Naive thymus-derived CD4-positive, alpha-beta T cell (primary cell): Measurements from ENCODE around the gene CDK5. TPM values are rescaled to one million over a fixed set of nuclear protein-coding genes. Genes with fewer than 3 reads are reported as not detected.
A peak's percentile ranks its signal among the peaks of the same experiment; 100 is the strongest.

Experiments
- ATAC-seq: fragments of 150-1000 bp; cut with Tn5 transposase; 2 replicates; pipeline ENCODE4 v1.10.0; 2021; ENCODE audit warnings: mild to moderate bottlenecking, moderate library complexity
- CTCF ChIA-PET: fragments of 350-600 bp; sonication (Branson Sonifier 250); formaldehyde crosslinking; loops from one replicate; lab custom pipeline; 2021; ENCODE audit warnings: antibody characterized with exemption; lab: Charles Lee
- POLR2A ChIA-PET: fragments of 350-600 bp; sonication (Branson Sonifier 250); formaldehyde crosslinking; loops from one replicate; lab custom pipeline; 2021; ENCODE audit warnings: antibody characterized with exemption, inconsistent platforms; lab: Charles Lee
- DNase-seq, 9 donors: peaks; one replicate each; pipeline versions ENCODE4 v3.0.0 to v3.0.0-alpha.2; 2020 to 2022; ENCODE audit warnings: mixed read lengths in 1 of 9
- H3K27ac ChIP-seq: one replicate; pipeline ENCODE4 v1.7.0; 2013; ENCODE audit warnings: mild to moderate bottlenecking, low read depth, low read length, moderate library complexity
- H3K27me3 ChIP-seq, 2 donors: one replicate each; pipeline ENCODE4 v1.7.0; 2013; ENCODE audit warnings: low read length in 2 of 2, mild to moderate bottlenecking in 2 of 2, moderate library complexity in 2 of 2; ENCODE audit not compliant: control insufficient read depth in 2 of 2, insufficient read depth in 2 of 2
- H3K36me3 ChIP-seq, 3 experiments: 1 replicate in 2 of 3; 2 replicates in 1 of 3; pipeline ENCODE4 v1.7.0; 2013; ENCODE audit warnings: low read length in 3 of 3, mild to moderate bottlenecking in 3 of 3, moderate library complexity in 1 of 3; ENCODE audit not compliant: insufficient read depth in 3 of 3, control insufficient read depth in 2 of 3
- H3K4me1 ChIP-seq, 2 donors: one replicate each; pipeline ENCODE4 v1.7.0; 2013; ENCODE audit warnings: low read length in 2 of 2, mild to moderate bottlenecking in 2 of 2, moderate library complexity in 1 of 2; ENCODE audit not compliant: control insufficient read depth in 2 of 2, insufficient read depth in 2 of 2
- H3K4me3 ChIP-seq: 2 replicates; pipeline ENCODE4 v1.7.0; 2013; ENCODE audit warnings: mild to moderate bottlenecking, low read length
- H3K9me3 ChIP-seq, 3 experiments: 1 replicate in 2 of 3; 2 replicates in 1 of 3; pipeline ENCODE4 v1.7.0; 2013; ENCODE audit warnings: low read length in 3 of 3; ENCODE audit not compliant: control insufficient read depth in 2 of 3
- H3K27ac Mint-ChIP-seq, 9 donors: one replicate each; pipeline ENCODE4 v1.8.0; 2020 to 2022; ENCODE audit warnings: mixed read lengths in 9 of 9, mild to moderate bottlenecking in 8 of 9, moderate library complexity in 5 of 9, inconsistent platforms in 2 of 9
- H3K27me3 Mint-ChIP-seq, 5 donors: one replicate each; pipeline ENCODE4 v1.8.0; 2021 to 2022; ENCODE audit warnings: mixed read lengths in 5 of 5, mild to moderate bottlenecking in 1 of 5
- H3K36me3 Mint-ChIP-seq, 5 donors: one replicate each; pipeline ENCODE4 v1.8.0; 2020 to 2022; ENCODE audit warnings: mixed read lengths in 5 of 5, mild to moderate bottlenecking in 3 of 5, inconsistent platforms in 1 of 5
- H3K4me1 Mint-ChIP-seq, 7 donors: one replicate each; pipeline ENCODE4 v1.8.0; 2020 to 2022; ENCODE audit warnings: mixed read lengths in 7 of 7, mild to moderate bottlenecking in 3 of 7, inconsistent platforms in 1 of 7
- H3K4me3 Mint-ChIP-seq, 10 donors: one replicate each; pipeline ENCODE4 v1.8.0; 2020 to 2022; ENCODE audit warnings: mild to moderate bottlenecking in 10 of 10, mixed read lengths in 10 of 10, moderate library complexity in 6 of 10, inconsistent platforms in 2 of 10
- H3K9me3 Mint-ChIP-seq, 11 donors: one replicate each; pipeline ENCODE4 v1.8.0; 2020 to 2022; ENCODE audit warnings: mixed read lengths in 11 of 11, mild to moderate bottlenecking in 4 of 11, inconsistent platforms in 1 of 11, moderate library complexity in 1 of 11
- intact Hi-C, 2 donors: fragments of 100-400 bp; cut with micrococcal nuclease; formaldehyde crosslinking; loops; one replicate each; pipeline ENCODE4 v1.15.1; 2023
- polyA plus RNA-seq, 2 donors: library from polyadenylated mRNA; unstranded; fragments of 300-500 nt; fragmentation: Illumina TruSeq; gene quantifications; one replicate each; pipeline ENCODE4 v1.2.3, GENCODE V29; 2021
- total RNA-seq, 6 experiments: library from RNA in 5 of 6; stranded (reverse) in 5 of 6; gene quantifications; 1 replicate in 5 of 6; 2 replicates in 1 of 6; pipeline ENCODE4 v1.2.3 and lab custom pipeline; 2021 to 2026

CDK5 gene
- total and polyA plus RNA-seq, 7 experiments from 2014 or later = 4.2 to 20.2 (median 7.7) TPM

DNA sequence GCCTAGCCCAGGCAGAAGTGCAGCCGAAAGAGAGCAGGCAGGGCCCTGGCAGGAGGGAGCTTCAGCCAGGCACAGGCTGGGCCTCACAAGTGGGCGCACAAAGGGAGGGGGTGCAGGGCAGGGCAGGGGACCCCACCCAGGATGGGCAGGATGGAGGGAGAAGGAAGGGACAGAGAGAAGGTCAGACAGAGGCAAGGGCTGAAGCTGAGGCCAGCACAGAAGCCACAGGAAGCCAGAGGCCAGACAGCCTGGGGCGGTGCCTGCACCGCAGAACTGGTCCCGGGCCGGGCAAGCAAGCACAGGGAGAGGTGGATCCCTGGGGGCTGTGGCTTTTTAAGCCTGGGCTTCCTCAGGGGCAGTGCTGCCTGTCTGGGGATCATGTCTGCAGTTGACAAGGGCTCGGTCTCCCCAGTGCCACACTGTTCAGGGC is 50.2 kb downstream of the CDK5 start:
- Histone ChIP-seq H3K36me3 (peaks cover 0 to 6% (median 0%) of the 10 kb centered on the region in 3 experiments), H3K9me3 (no peaks in the 10 kb centered on the region), H3K27ac (peak overlapping the region; percentile 73), H3K4me1 (peaks cover 39 to 57% of the 10 kb centered on the region in 2 donors), H3K27me3 (no peaks in the 10 kb centered on the region), H3K4me3 (peak overlapping the region; percentile 62)
- peaks cover 35 to 69% (median 59%) of the 10 kb centered on the region in 7 donors for H3K4me1 Mint-ChIP-seq
- ChIA-PET POLR2A (interaction anchor here (0.7 to 2.7 kb wide), 9 partner anchors 10 to 80 kb away, joined by 3 to 21 read pairs (median 7); partner anchors contain the start of gene ABCB8), CTCF (interaction anchor here (0.6 to 5.1 kb wide), 8 partner anchors 9 to 109 kb away, joined by 3 to 29 read pairs (median 4); partner anchors contain the start of gene ABCB8)
- peaks cover 0 to 10% (median 5%) of the 10 kb centered on the region in 5 donors for H3K36me3 Mint-ChIP-seq
- ATAC-seq (no peak), DNase-seq (no peak)
- H3K9me3 Mint-ChIP-seq = peaks cover 0 to 2% (median 0%) of the 10 kb centered on the region in 11 donors
- intact Hi-C loops = no loop called here
- H3K27me3 Mint-ChIP-seq = no peaks in the 10 kb centered on the region
- H3K27ac Mint-ChIP-seq = peak overlapping the region; percentile 73 to 97 (median 91)
- peak overlapping the region; percentile 80 to 90 (median 85) for H3K4me3 Mint-ChIP-seq

DNA sequence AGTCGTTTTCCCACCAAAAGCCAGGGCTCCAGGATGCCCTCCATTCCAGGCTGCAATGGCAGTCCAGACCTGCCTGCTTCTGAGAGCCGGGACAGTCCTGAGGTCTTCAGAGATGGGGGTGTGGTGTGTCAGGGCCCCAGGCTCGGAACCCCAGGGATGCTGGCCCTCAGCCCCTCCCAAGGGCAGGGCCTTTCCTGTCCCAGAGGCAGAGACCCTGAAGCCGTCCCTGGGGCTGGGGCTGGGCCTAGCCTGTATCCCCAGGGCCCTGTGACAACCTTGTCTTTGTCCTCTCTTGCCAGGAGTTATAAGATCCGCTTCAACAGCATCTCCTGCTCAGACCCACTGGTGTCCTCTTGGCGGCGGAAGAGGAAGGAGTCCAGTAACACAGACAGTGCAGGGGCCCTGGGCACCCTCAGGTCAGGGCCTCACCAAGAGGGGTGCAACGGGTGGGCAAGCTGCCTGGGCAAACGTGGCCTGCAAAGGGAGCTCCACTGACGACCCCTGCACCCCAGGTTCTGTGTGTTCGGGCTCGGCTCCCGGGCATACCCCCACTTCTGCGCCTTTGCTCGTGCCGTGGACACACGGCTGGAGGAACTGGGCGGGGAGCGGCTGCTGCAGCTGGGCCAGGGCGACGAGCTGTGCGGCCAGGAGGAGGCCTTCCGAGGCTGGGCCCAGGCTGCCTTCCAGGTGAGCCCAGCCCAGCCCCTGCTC is 51.0 kb downstream of the CDK5 start:
- ATAC-seq = no peak
- peaks cover 0 to 4% (median 0%) of the 10 kb centered on the region in 11 donors for H3K9me3 Mint-ChIP-seq

GRCh38 chr7:151005566-151005965 is 52.1 kb downstream of the CDK5 start:
- CTCF ChIA-PET = no interaction called here
- intact Hi-C loops = no loop called here
- DNase-seq (no peak), ATAC-seq (no peak)
- H3K27ac Mint-ChIP-seq = peak overlapping the region in 6 of 9 donors; percentile 5 to 59 (median 32)
- H3K9me3 Mint-ChIP-seq = peaks cover 0 to 4% (median 0%) of the 10 kb centered on the region in 11 donors
- H3K4me1 Mint-ChIP-seq = peaks cover 19 to 56% (median 44%) of the 10 kb centered on the region in 7 donors
- no peak overlapping the region for H3K27ac ChIP-seq
- H3K4me3 Mint-ChIP-seq = peak overlapping the region in 3 of 10 donors; percentile 17 to 65 (median 29)
- peaks cover 0 to 21% (median 7%) of the 10 kb centered on the region in 5 donors for H3K36me3 Mint-ChIP-seq
- peaks cover 0 to 20% (median 0%) of the 10 kb centered on the region in 3 experiments for H3K36me3 ChIP-seq
- POLR2A ChIA-PET = interaction anchor here (0.8 to 1.7 kb wide), 4 partner anchors 8 to 26 kb away, joined by 4 to 6 read pairs (median 4); no protein-coding TSS in a partner anchor
- H3K27me3 ChIP-seq = no peaks in the 10 kb centered on the region
- H3K4me3 ChIP-seq = no peak overlapping the region
- H3K4me1 ChIP-seq = peaks cover 28 to 41% of the 10 kb centered on the region in 2 donors
- no peaks in the 10 kb centered on the region for H3K27me3 Mint-ChIP-seq
- H3K9me3 ChIP-seq = no peaks in the 10 kb centered on the region

More for the DNA sequence above, 51.0 kb downstream of the CDK5 start:
- Histone ChIP-seq H3K4me1 (peaks cover 34 to 49% of the 10 kb centered on the region in 2 donors), H3K9me3 (no peaks in the 10 kb centered on the region), H3K27me3 (no peaks in the 10 kb centered on the region), H3K36me3 (peaks cover 0 to 13% (median 0%) of the 10 kb centered on the region in 3 experiments), H3K4me3 (no peak overlapping the region), H3K27ac (no peak overlapping the region)
- ChIA-PET CTCF (interaction anchor here (1.1 to 3.8 kb wide), 4 partner anchors 8 to 108 kb away, joined by 3 to 29 read pairs (median 4); no protein-coding TSS in a partner anchor), POLR2A (interaction anchor here (1.0 to 2.7 kb wide), 6 partner anchors 9 to 545 kb away, joined by 3 to 21 read pairs (median 6); no protein-coding TSS in a partner anchor)
- intact Hi-C loops = no loop called here
- peak overlapping the region in 4 of 10 donors; percentile 18 to 86 (median 54) for H3K4me3 Mint-ChIP-seq
- no peaks in the 10 kb centered on the region for H3K27me3 Mint-ChIP-seq
- H3K4me1 Mint-ChIP-seq = peaks cover 28 to 61% (median 51%) of the 10 kb centered on the region in 7 donors
- peak overlapping the region in 7 of 9 donors; percentile 8 to 73 (median 25) for H3K27ac Mint-ChIP-seq
- DNase-seq = no peak
- peaks cover 0 to 17% (median 4%) of the 10 kb centered on the region in 5 donors for H3K36me3 Mint-ChIP-seq

Other genes starting within 250 kb of the CDK5 start
- under 1 TPM in 1 of 5 experiments, not detected in 4; 0.56 TPM for gene AOC1, start 205.4 kb downstream of the CDK5 start, total RNA-seq
- not detected for gene AOC1, start 205.4 kb downstream of the CDK5 start, polyA plus RNA-seq
- 1 to 10 TPM in 4 of 5 experiments, under 1 TPM in 1; 0.56 to 4.9 (median 3.2) TPM for gene KCNH2, start 79.6 kb downstream of the CDK5 start, total RNA-seq
- gene KCNH2, start 79.6 kb downstream of the CDK5 start, polyA plus RNA-seq = 1 to 10 TPM; 3.0 to 5.2 TPM
- 10 to 100 TPM in 1 of 5 experiments, 1 to 10 TPM in 4; 2.8 to 19.1 (median 7.9) TPM for gene NOS3, start 66.9 kb downstream of the CDK5 start, total RNA-seq
- gene NOS3, start 66.9 kb downstream of the CDK5 start, polyA plus RNA-seq = 10 to 100 TPM in 1 of 2 donors, 1 to 10 TPM in 1; 4.6 to 12.7 TPM
- gene ATG9B, start 33.4 kb downstream of the CDK5 start, total RNA-seq = 10 to 100 TPM; 11.3 to 46.6 (median 20.9) TPM
- 10 to 100 TPM; 27.0 to 49.4 TPM for gene ATG9B, start 33.4 kb downstream of the CDK5 start, polyA plus RNA-seq
- 10 to 100 TPM; 59.7 to 88.0 (median 76.6) TPM for gene ABCB8, start 29.4 kb downstream of the CDK5 start, total RNA-seq
- gene ABCB8, start 29.4 kb downstream of the CDK5 start, polyA plus RNA-seq = 10 to 100 TPM; 13.8 to 18.6 TPM
- gene ASIC3, start 9.4 kb downstream of the CDK5 start, total RNA-seq = 10 to 100 TPM in 4 of 5 experiments, 1 to 10 TPM in 1; 6.7 to 17.7 (median 13.7) TPM
- not detected for gene ASIC3, start 9.4 kb downstream of the CDK5 start, polyA plus RNA-seq
- 100 to 1,000 TPM in 1 of 5 experiments, 10 to 100 TPM in 4; 38.7 to 125 (median 65.9) TPM for gene SLC4A2, start 1.7 kb upstream of the CDK5 start, total RNA-seq
- gene SLC4A2, start 1.7 kb upstream of the CDK5 start, polyA plus RNA-seq = 10 to 100 TPM in 1 of 2 donors, 1 to 10 TPM in 1; 7.9 to 12.1 TPM
- gene FASTK, start 22.9 kb upstream of the CDK5 start, total RNA-seq = 100 to 1,000 TPM in 3 of 5 experiments, 10 to 100 TPM in 2; 94.1 to 136 (median 101) TPM
- 10 to 100 TPM; 49.6 to 69.4 TPM for gene FASTK, start 22.9 kb upstream of the CDK5 start, polyA plus RNA-seq
- 10 to 100 TPM; 39.5 to 61.2 (median 42.2) TPM for gene TMUB1, start 25.6 kb upstream of the CDK5 start, total RNA-seq
- 10 to 100 TPM; 36.0 to 53.6 TPM for gene TMUB1, start 25.6 kb upstream of the CDK5 start, polyA plus RNA-seq
- 10 to 100 TPM; 27.4 to 70.6 (median 37.2) TPM for gene AGAP3, start 28.6 kb upstream of the CDK5 start, total RNA-seq
- gene AGAP3, start 28.6 kb upstream of the CDK5 start, polyA plus RNA-seq = 1 to 10 TPM; 6.0 to 6.5 TPM
- gene GBX1, start 109.8 kb upstream of the CDK5 start, total RNA-seq = not detected
- not detected for gene GBX1, start 109.8 kb upstream of the CDK5 start, polyA plus RNA-seq
- gene ASB10, start 129.4 kb upstream of the CDK5 start, total RNA-seq = not detected
- gene ASB10, start 129.4 kb upstream of the CDK5 start, polyA plus RNA-seq = not detected
- gene H2BK1, start 152.6 kb upstream of the CDK5 start, total RNA-seq = 1 to 10 TPM; 1.8 to 6.4 (median 1.9) TPM
- not detected for gene H2BK1, start 152.6 kb upstream of the CDK5 start, polyA plus RNA-seq
- gene ABCF2, start 169.3 kb upstream of the CDK5 start, total RNA-seq = 10 to 100 TPM; 17.2 to 37.8 (median 27.7) TPM
- gene ABCF2, start 169.3 kb upstream of the CDK5 start, polyA plus RNA-seq = 10 to 100 TPM; 27.1 to 47.5 TPM
- gene CHPF2, start 174.6 kb upstream of the CDK5 start, total RNA-seq = 10 to 100 TPM; 32.3 to 45.8 (median 42.8) TPM
- gene CHPF2, start 174.6 kb upstream of the CDK5 start, polyA plus RNA-seq = 10 to 100 TPM; 17.4 to 27.3 TPM
- gene SMARCD3, start 190.8 kb upstream of the CDK5 start, total RNA-seq = 10 to 100 TPM in 2 of 5 experiments, 1 to 10 TPM in 3; 3.8 to 45.5 (median 5.1) TPM
- 1 to 10 TPM; 4.0 to 8.9 TPM for gene SMARCD3, start 190.8 kb upstream of the CDK5 start, polyA plus RNA-seq